ENCODE measurements around the gene NEDD9. TPM values are rescaled to one million over a fixed set of nuclear protein-coding genes. Genes with fewer than 3 reads are reported as not detected.

NEDD9 gene
- polyA plus RNA-seq, 1 of the 3 experiments (the other 2 are of a cell fraction): 7.4 TPM

DNA sequence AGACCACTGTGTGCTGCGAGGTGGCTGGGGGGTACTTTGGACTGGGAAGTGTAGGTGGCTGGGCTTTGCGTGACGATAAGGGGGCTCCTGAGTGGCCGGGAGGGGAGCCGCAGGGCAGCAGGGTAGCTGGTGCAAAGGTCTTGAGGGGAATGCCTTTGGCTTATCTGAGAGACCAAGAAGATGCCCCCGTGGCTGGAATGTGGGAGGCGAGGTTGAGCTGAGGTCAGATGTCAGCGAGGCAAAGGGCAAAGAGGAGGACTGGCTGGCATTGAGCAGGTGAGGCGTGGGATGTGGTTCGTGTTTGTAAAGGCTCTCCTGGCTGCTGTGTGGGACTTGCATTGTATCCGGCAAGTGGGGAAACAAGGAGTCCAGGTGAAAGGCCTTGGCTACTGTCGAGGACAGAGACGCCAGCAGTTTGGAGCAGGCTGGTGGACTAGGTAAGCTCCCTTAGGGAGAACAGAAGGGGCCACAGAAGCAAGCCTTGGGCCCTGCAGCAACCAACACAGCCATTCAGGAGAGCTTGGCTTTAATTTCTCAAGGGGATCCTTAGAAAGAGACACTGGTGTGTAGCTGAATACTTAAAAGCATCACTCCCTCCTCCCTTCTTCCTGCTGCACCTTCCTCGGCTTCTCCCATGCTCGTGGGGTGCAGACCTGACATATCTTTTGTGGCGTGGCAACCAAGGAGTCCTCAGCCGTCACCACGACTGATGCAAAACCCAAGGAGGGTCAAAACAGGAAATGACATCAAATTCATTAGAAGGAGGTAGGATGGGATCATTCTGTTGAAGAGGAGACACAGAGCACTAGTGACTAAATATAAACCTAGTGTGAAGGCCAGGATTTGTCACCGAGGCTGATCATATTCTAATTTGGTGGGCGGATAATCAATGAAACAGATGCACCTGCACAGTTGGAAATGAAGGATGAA lies 67.5 kb downstream of the NEDD9 start:
- Histone ChIP-seq H3K27me3 (ENCODE audit: insufficient read depth) (no peaks in the 10 kb centered on the region), H2AFZ (ENCODE audit: low read depth) (no peak overlapping the region), H3K79me2 (ENCODE audit: insufficient read depth) (no peaks in the 10 kb centered on the region), H3K9me2 (no peaks in the 10 kb centered on the region), H3K4me1 (ENCODE audit: control insufficient read depth in 1 of 2, insufficient read depth in 2 of 2, low read depth in 1 of 2, low read length in 1 of 2) (peaks cover 10 to 13% of the 10 kb centered on the region in 2 experiments; a peak in 2 of 4 replicates), H3K4me2 (no peak overlapping the region), H3K9me3 (no peaks in the 10 kb centered on the region), H3K9ac (no peak overlapping the region), H3K4me3 (ENCODE audit: low read depth in 2 of 2, low read length in 1 of 2) (no peak overlapping the region), H4K20me1 (ENCODE audit: insufficient read depth) (no peaks in the 10 kb centered on the region), H3F3A (replicated peaks; ENCODE audit: insufficient read depth) (peaks cover 19% of the 10 kb centered on the region), H3K27ac (ENCODE audit: low read depth in 2 of 2, low read length in 1 of 2) (no peak overlapping the region), H3K36me3 (replicated peaks in 1 of 2; ENCODE audit: control insufficient read depth in 1 of 2, insufficient read depth in 2 of 2, low read length in 1 of 2) (no peaks in the 10 kb centered on the region)
- CTCF ChIA-PET: interaction anchor here (1.1 kb wide), 1 partner anchor 28 kb away, joined by 3 read pairs; no protein-coding TSS in a partner anchor
- TF ChIP-seq SIN3A (IDR thresholded peaks at IDR 0.05; ENCODE audit: borderline replicate concordance, low read depth, low read length) (no peak), TEAD4 (IDR thresholded peaks at IDR 0.05; ENCODE audit: borderline replicate concordance, insufficient read depth) (no peak), FOXJ3 (CRISPR knock-in tag; IDR thresholded peaks at IDR 0.05) (no peak), REST (IDR thresholded peaks at IDR 0.05; ENCODE audit: low read depth, low read length) (no peak), ELF1 (IDR thresholded peaks at IDR 0.05) (no peak), EP300 (IDR thresholded peaks at IDR 0.05; ENCODE audit: borderline replicate concordance in 1 of 2, low read depth in 1 of 2, low read length in 1 of 2) (no peak), TAF1 (IDR thresholded peaks at IDR 0.05; ENCODE audit: borderline replicate concordance, low read depth, low read length) (no peak), EZH2phosphoT487 (IDR thresholded peaks at IDR 0.05; ENCODE audit: borderline replicate concordance, low read depth) (no peak), RFX5 (IDR thresholded peaks at IDR 0.05; ENCODE audit: low read length) (no peak), YY1 (IDR thresholded peaks at IDR 0.05; ENCODE audit: low read depth) (no peak), MXI1 (IDR thresholded peaks at IDR 0.05; ENCODE audit: low read depth, low read length) (no peak), TCF12 (IDR thresholded peaks at IDR 0.05) (no peak), CHD2 (IDR thresholded peaks at IDR 0.05; ENCODE audit: low read length, partially characterized antibody) (no peak), SMC3 (IDR thresholded peaks at IDR 0.05; ENCODE audit: low read depth, low read length) (no peak), NRF1 (IDR thresholded peaks at IDR 0.05; ENCODE audit: low read depth, low read length) (no peak), MAX (IDR thresholded peaks at IDR 0.05; ENCODE audit: low read depth) (no peak)
- TF ChIP-seq, protein P1, sequence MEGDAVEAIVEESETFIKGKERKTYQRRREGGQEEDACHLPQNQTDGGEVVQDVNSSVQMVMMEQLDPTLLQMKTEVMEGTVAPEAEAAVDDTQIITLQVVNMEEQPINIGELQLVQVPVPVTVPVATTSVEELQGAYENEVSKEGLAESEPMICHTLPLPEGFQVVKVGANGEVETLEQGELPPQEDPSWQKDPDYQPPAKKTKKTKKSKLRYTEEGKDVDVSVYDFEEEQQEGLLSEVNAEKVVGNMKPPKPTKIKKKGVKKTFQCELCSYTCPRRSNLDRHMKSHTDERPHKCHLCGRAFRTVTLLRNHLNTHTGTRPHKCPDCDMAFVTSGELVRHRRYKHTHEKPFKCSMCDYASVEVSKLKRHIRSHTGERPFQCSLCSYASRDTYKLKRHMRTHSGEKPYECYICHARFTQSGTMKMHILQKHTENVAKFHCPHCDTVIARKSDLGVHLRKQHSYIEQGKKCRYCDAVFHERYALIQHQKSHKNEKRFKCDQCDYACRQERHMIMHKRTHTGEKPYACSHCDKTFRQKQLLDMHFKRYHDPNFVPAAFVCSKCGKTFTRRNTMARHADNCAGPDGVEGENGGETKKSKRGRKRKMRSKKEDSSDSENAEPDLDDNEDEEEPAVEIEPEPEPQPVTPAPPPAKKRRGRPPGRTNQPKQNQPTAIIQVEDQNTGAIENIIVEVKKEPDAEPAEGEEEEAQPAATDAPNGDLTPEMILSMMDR (IDR thresholded peaks at IDR 0.05): no peak
- TF ChIP-seq, protein P2, sequence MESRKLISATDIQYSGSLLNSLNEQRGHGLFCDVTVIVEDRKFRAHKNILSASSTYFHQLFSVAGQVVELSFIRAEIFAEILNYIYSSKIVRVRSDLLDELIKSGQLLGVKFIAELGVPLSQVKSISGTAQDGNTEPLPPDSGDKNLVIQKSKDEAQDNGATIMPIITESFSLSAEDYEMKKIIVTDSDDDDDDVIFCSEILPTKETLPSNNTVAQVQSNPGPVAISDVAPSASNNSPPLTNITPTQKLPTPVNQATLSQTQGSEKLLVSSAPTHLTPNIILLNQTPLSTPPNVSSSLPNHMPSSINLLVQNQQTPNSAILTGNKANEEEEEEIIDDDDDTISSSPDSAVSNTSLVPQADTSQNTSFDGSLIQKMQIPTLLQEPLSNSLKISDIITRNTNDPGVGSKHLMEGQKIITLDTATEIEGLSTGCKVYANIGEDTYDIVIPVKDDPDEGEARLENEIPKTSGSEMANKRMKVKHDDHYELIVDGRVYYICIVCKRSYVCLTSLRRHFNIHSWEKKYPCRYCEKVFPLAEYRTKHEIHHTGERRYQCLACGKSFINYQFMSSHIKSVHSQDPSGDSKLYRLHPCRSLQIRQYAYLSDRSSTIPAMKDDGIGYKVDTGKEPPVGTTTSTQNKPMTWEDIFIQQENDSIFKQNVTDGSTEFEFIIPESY (IDR thresholded peaks at IDR 0.05; ENCODE audit: borderline replicate concordance, low read depth): no peak
- DNase-seq: no peak
- POLR2A ChIA-PET: no interaction called here
- WGBS (ENCODE audit: low lambda C conversion rate): 88% methylated on average over 20 of the region's 20 CpGs
